Ovary (tissue), 9 donors: ENCODE data around the gene MAPK6. TPM values are rescaled to one million over a fixed set of nuclear protein-coding genes. Genes with fewer than 3 reads are reported as not detected.

Source experiments
- DNase-seq, 5 donors: peaks; one replicate each; pipeline ENCODE4 v3.0.0-alpha.2; 2019 to 2020
- H3K27ac ChIP-seq, 2 donors: fragments of 200-600 bp; one replicate each; pipeline versions ENCODE4 v1.5.1 to v1.8.0; 2019 to 2022
- H3K27me3 ChIP-seq: fragments of 200-600 bp; one replicate; pipeline ENCODE4 v1.8.0; 2022
- H3K36me3 ChIP-seq: fragments of 200-600 bp; sonication (generic); one replicate; pipeline ENCODE4 v1.5.1; 2019
- H3K4me1 ChIP-seq: one replicate; pipeline ENCODE4 v1.8.1; 2013; ENCODE audit warnings: mild to moderate bottlenecking, moderate library complexity; ENCODE audit not compliant: insufficient read depth
- H3K4me3 ChIP-seq: fragments of 200-600 bp; sonication (generic); one replicate; pipeline ENCODE4 v1.5.1; 2017
- H3K9me3 ChIP-seq, 2 donors: fragments of 200-600 bp in 1 of 2; sonication (generic) in 1 of 2; one replicate each; pipeline versions ENCODE4 v1.5.1 to v1.8.1; 2013 to 2019; ENCODE audit warnings: mild to moderate bottlenecking in 1 of 2, moderate library complexity in 1 of 2
- EP300 ChIP-seq: sonication (generic); formaldehyde crosslinking; IDR thresholded peaks from one replicate; pipeline ENCODE4 v1.6.1; 2017; ENCODE audit warnings: antibody characterized with exemption
- POLR2A ChIP-seq: fragments of 450-650 bp; IDR thresholded peaks from one replicate; pipeline ENCODE4 v1.6.1; 2017; ENCODE audit warnings: antibody characterized with exemption, mild to moderate bottlenecking, moderate library complexity
- WGBS, 3 donors: extraction: QIAGEN DNeasy Blood & Tissue Kit in 1 of 3; methylation state at CpG; one replicate each; pipeline versions ENCODE4 v1.1.5 to v1.1.7; 2013 to 2017; 5-methylcytosine and 5-hydroxymethylcytosine counted together
- intact Hi-C, 4 donors: fragments of 100-400 bp; cut with DNase I; formaldehyde crosslinking; loops; one replicate each; pipeline versions ENCODE4 v1.11.0 to v1.15.1; 2022 to 2023
- polyA plus RNA-seq, 2 donors: library from polyadenylated mRNA; stranded (reverse); fragments of 200-250 nt in 1 of 2; fragments of 350-450 nt in 1 of 2; fragmentation: Illumina TruSeq in 1 of 2; extraction: RNeasy Lipid Tissue Mini Kit (QIAGEN cat#74804) in 1 of 2; gene quantifications; one replicate each; pipeline ENCODE4 v1.2.3, GENCODE V29; 2013 to 2014
- total RNA-seq, 7 donors: library from RNA; depleted of rRNA in 2 of 7; stranded (reverse); fragments of >200 nt in 2 of 7; fragmentation: NEBNext Ultra II Directional in 3 of 7; extraction: Animal tissue kit (Norgen Biotek cat#: 25700) in 3 of 7; gene quantifications; one replicate each; pipeline versions ENCODE4 v1.1.0 to v1.2.4, GENCODE V29; 2016 to 2023
- TF ChIP-seq, protein P1 (sequence below), 3 donors: fragments of 450-650 bp in 2 of 3; fragments of 200-600 bp in 1 of 3; IDR thresholded peaks; one replicate each; pipeline versions ENCODE4 v1.5.1 to v1.8.0; 2016 to 2022; ENCODE audit warnings: antibody characterized with exemption in 3 of 3, mild to moderate bottlenecking in 1 of 3
- donor health status: DM: no; HTN: no; CAD: no; lungs with moderate emphysema.
- donor health status: DM: no; HTN: no; CAD: no.
- donor health status: Bipolar disorder and iron deficiency.
- donor health status: DM: yes; HTN: yes; CAD: no.
- donor health status: DM: no; HTN: no; CAD: no.
- donor health status: DM: yes; HTN: yes; CAD: no.

The MAPK6 gene
- total and polyA plus RNA-seq, 9 donors: 5.9 to 24.5 (median 19.8) TPM

DNA sequence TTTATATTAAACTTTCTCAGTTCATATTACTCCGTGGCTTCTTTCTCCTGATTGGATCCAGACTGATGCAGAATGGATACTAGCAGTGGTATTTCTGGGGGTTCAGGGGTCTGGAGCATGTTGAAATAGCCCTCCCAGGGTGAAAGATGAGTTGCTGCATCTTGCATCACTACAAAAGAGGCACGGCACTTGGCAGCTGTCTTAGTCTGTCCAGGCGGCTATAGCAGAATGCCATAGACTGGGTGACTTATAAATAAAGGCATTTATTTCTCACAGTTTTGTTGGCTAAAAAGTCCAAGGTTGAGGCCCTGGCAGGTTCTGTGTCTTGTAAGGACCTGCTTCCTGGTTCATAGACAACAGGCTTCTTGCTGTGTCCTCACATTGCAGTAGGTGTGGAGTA is 94.2 kb downstream of the MAPK6 start:
- Histone ChIP-seq H3K27ac (no peak overlapping the region), H3K27me3 (no peaks in the 10 kb centered on the region), H3K36me3 (no peaks in the 10 kb centered on the region), H3K4me1 (peaks cover 1% of the 10 kb centered on the region), H3K4me3 (no peak overlapping the region), H3K9me3 (no peaks in the 10 kb centered on the region)
- no peak for DNase-seq
- WGBS, 3 donors: 86 to 89% (median 88%) methylated on average over 3 of the region's 3 CpGs
- TF ChIP-seq, protein P1, sequence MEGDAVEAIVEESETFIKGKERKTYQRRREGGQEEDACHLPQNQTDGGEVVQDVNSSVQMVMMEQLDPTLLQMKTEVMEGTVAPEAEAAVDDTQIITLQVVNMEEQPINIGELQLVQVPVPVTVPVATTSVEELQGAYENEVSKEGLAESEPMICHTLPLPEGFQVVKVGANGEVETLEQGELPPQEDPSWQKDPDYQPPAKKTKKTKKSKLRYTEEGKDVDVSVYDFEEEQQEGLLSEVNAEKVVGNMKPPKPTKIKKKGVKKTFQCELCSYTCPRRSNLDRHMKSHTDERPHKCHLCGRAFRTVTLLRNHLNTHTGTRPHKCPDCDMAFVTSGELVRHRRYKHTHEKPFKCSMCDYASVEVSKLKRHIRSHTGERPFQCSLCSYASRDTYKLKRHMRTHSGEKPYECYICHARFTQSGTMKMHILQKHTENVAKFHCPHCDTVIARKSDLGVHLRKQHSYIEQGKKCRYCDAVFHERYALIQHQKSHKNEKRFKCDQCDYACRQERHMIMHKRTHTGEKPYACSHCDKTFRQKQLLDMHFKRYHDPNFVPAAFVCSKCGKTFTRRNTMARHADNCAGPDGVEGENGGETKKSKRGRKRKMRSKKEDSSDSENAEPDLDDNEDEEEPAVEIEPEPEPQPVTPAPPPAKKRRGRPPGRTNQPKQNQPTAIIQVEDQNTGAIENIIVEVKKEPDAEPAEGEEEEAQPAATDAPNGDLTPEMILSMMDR (IDR thresholded peaks at IDR 0.05): no peak
- no peak for TF ChIP-seq POLR2A
- no peak for TF ChIP-seq EP300
- intact Hi-C loops: no loop called here

DNA sequence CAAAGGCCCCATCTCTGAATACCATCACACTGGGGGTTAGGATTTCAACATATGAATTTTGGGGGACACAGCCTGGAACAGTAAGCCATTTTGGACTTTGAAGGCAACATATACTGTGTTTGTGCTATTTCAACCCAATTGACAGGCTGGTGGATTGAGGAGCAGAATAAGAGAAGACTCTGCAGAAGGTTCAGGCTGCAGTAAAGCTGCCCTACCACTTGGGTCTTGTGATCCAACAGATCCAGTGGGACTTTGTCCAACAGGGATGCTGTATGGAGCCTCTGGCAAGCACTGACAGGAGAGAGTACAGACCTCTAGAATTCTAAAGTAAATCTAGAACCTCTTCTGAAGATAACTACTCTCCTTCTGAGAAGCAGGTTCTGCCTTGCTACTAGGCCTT is 94.7 kb downstream of the MAPK6 start:
- no peak overlapping the region for H3K4me3 ChIP-seq
- TF ChIP-seq EP300 (no peak), POLR2A (no peak)
- TF ChIP-seq, protein P1 (IDR thresholded peaks at IDR 0.05): no peak
- H3K4me1 ChIP-seq: peaks cover 1% of the 10 kb centered on the region
- intact Hi-C loops: no loop called here
- no peak overlapping the region for H3K27ac ChIP-seq
- no peaks in the 10 kb centered on the region for H3K36me3 ChIP-seq
- no peaks in the 10 kb centered on the region for H3K9me3 ChIP-seq
- no peaks in the 10 kb centered on the region for H3K27me3 ChIP-seq
- DNase-seq: no peak

- no peaks in the 10 kb centered on the region for H3K36me3 ChIP-seq
- H3K9me3 ChIP-seq: no peaks in the 10 kb centered on the region
- no peaks in the 10 kb centered on the region for H3K27me3 ChIP-seq
- no peak overlapping the region for H3K4me3 ChIP-seq
- H3K4me1 ChIP-seq: peaks cover 1% of the 10 kb centered on the region
- 56 to 60% (median 58%) methylated on average over 5 of the region's 5 CpGs for WGBS, 3 donors
- DNase-seq: no peak
- TF ChIP-seq POLR2A (no peak), EP300 (no peak)
- TF ChIP-seq, protein P1 (IDR thresholded peaks at IDR 0.05): no peak
- intact Hi-C loops: no loop called here
- no peak overlapping the region for H3K27ac ChIP-seq
Measured at GRCh38 chr15:52114261-52115055, 95.4 kb downstream of the MAPK6 start.

GRCh38 chr15:52115598-52116427 is 96.8 kb downstream of the MAPK6 start:
- DNase-seq: no peak
- no peaks in the 10 kb centered on the region for H3K9me3 ChIP-seq
- TF ChIP-seq EP300: no peak
- TF ChIP-seq, protein P1 (IDR thresholded peaks at IDR 0.05): no peak
- no peak for TF ChIP-seq POLR2A
- peaks cover 1% of the 10 kb centered on the region for H3K4me1 ChIP-seq
- WGBS, 3 donors: 60 to 69% (median 62%) methylated on average over 9 of the region's 9 CpGs
- no peaks in the 10 kb centered on the region for H3K27me3 ChIP-seq
- no peak overlapping the region for H3K27ac ChIP-seq
- no peak overlapping the region for H3K4me3 ChIP-seq
- intact Hi-C loops: no loop called here
- H3K36me3 ChIP-seq: no peaks in the 10 kb centered on the region

Other genes with a start within 250 kb of the MAPK6 start
- 10 to 100 TPM; 13.6 to 35.5 (median 29.3) TPM for gene TMOD3, start 189.6 kb upstream of the MAPK6 start, total RNA-seq
- 10 to 100 TPM in 1 of 2 donors, 1 to 10 TPM in 1; 9.4 to 24.1 TPM for gene TMOD3, start 189.6 kb upstream of the MAPK6 start, polyA plus RNA-seq
- 10 to 100 TPM in 3 of 7 donors, 1 to 10 TPM in 4; 6.8 to 12.4 (median 9.6) TPM for gene LEO1, start 47.4 kb upstream of the MAPK6 start, total RNA-seq
- gene LEO1, start 47.4 kb upstream of the MAPK6 start, polyA plus RNA-seq: 10 to 100 TPM in 1 of 2 donors, 1 to 10 TPM in 1; 8.0 to 22.5 TPM
- gene BCL2L10, start 93.6 kb downstream of the MAPK6 start, total RNA-seq: 1 to 10 TPM in 1 of 7 donors, under 1 TPM in 3, not detected in 3; 0.23 to 1.3 (median 0.30) TPM
- gene BCL2L10, start 93.6 kb downstream of the MAPK6 start, polyA plus RNA-seq: under 1 TPM; 0.22 to 0.60 TPM
- gene GNB5, start 172.2 kb downstream of the MAPK6 start, total RNA-seq: 100 to 1,000 TPM in 1 of 7 donors, 10 to 100 TPM in 6; 63.3 to 101 (median 65.0) TPM
- 10 to 100 TPM; 49.2 to 50.1 TPM for gene GNB5, start 172.2 kb downstream of the MAPK6 start, polyA plus RNA-seq